Measurements from ENCODE around the gene EVA1B.

The EVA1B gene

DNA sequence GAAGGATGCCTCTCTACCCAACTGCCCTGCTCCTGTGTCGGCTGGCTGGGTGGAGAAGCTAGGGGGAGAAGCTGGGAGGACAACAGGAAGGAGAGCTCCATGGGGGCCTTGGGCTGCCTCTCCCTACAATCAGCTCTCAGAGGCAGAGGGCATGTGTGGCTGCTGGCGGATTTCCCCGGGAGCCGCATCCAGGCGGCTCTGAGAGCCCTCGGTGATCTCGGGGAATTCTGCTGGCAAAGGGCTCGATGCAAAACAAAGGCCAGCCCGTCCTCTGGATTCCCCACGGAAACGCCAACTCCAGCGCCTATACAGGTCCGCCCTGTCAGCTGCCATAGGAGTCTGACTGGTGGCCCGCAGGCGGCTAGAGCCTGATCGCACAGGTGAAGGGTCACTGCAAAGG lies 26.4 kb upstream of the EVA1B start:
- no peak for DNase-seq (ENCODE audit: low read depth, low spot score)
- H3K4me3 ChIP-seq (ENCODE audit: low read depth, low read length): no peak overlapping the region
- POLR2A ChIA-PET: interaction anchor here (0.6 to 5.4 kb wide), 4 partner anchors 28 to 37 kb away, joined by 4 to 44 read pairs (median 8); no protein-coding TSS in a partner anchor
- CTCF ChIA-PET: interaction anchor here (1.1 to 5.4 kb wide), 6 partner anchors 8 to 72 kb away, joined by 3 to 30 read pairs (median 6); partner anchors contain the start of gene EVA1B
- TF ChIP-seq, protein P1, sequence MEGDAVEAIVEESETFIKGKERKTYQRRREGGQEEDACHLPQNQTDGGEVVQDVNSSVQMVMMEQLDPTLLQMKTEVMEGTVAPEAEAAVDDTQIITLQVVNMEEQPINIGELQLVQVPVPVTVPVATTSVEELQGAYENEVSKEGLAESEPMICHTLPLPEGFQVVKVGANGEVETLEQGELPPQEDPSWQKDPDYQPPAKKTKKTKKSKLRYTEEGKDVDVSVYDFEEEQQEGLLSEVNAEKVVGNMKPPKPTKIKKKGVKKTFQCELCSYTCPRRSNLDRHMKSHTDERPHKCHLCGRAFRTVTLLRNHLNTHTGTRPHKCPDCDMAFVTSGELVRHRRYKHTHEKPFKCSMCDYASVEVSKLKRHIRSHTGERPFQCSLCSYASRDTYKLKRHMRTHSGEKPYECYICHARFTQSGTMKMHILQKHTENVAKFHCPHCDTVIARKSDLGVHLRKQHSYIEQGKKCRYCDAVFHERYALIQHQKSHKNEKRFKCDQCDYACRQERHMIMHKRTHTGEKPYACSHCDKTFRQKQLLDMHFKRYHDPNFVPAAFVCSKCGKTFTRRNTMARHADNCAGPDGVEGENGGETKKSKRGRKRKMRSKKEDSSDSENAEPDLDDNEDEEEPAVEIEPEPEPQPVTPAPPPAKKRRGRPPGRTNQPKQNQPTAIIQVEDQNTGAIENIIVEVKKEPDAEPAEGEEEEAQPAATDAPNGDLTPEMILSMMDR (IDR thresholded peaks at IDR 0.05; ENCODE audit: insufficient read depth, low read length, missing control alignments): no peak

DNA sequence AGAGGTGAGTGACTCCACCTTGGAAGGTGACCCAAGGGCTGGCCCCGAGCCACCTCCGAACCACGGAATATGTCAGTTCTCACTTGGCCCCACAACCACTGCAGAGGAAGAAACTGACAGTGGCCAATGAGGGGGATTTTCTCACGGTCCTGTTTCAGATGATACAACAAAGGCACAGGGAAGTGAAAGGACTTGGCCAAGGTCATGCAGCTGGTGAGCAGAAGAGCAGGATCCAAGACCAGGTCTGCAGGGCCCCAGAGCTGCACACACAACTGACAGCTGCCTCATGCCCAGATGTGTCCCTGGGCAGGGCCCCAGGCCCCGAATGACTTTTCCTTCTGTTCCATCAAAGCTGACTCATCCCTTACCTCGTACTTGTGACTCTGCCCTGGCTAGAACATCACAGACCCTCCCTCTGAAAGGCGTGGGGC lies 25.8 kb upstream of the EVA1B start:
- TF ChIP-seq, protein P1 (IDR thresholded peaks at IDR 0.05; ENCODE audit: insufficient read depth, low read length, missing control alignments): no peak
- POLR2A ChIA-PET: interaction anchor here (2.2 to 5.4 kb wide), 3 partner anchors 28 to 38 kb away, joined by 5 to 44 read pairs (median 12); no protein-coding TSS in a partner anchor
- H3K4me3 ChIP-seq (ENCODE audit: low read depth, low read length): no peak overlapping the region
- DNase-seq (ENCODE audit: low read depth, low spot score): no peak
- CTCF ChIA-PET: interaction anchor here (0.9 to 5.4 kb wide), 3 partner anchors 7 to 70 kb away, joined by 4 to 30 read pairs (median 29); no protein-coding TSS in a partner anchor

DNA sequence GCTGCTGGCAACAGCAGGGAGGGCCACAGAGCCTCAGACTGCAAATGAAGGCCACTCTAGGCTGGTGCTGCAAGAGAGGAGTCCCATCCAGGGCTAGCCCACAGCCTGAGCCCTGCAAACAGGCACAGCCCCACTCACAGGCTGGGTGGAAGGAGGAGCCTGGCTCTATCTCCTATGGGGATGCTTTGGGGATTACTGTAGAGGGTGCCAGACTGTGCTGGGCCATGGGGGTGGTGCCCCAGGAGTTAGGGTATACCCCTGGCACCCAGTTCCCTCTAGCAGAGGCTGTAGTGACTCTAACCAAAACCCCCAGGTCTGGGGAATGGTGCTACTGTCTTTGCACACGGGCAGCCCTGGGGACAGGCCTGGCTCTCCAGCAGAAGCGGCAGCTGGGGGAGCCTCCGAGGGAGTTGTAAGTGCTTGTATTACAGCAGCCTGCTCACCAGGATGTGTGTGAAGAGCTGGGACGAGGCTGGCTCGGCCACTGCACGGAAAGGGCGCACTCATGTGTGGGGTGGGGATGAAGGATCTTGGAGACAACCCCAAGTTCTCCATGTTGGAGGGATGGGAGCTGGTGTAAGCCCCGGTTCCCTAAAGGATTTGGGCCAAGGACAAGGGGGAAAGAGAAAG lies 23.4 kb upstream of the EVA1B start:
- no peak overlapping the region for H3K4me3 ChIP-seq (ENCODE audit: low read depth, low read length)
- ChIA-PET POLR2A (interaction anchor here (0.7 kb wide), 1 partner anchor 19 kb away, joined by 3 read pairs; no protein-coding TSS in a partner anchor), CTCF (interaction anchor here (1.2 kb wide), 1 partner anchor 74 kb away, joined by 3 read pairs; no protein-coding TSS in a partner anchor)
- DNase-seq (ENCODE audit: low read depth, low spot score): no peak
- TF ChIP-seq, protein P1 (IDR thresholded peaks at IDR 0.05; ENCODE audit: insufficient read depth, low read length, missing control alignments): no peak

DNA sequence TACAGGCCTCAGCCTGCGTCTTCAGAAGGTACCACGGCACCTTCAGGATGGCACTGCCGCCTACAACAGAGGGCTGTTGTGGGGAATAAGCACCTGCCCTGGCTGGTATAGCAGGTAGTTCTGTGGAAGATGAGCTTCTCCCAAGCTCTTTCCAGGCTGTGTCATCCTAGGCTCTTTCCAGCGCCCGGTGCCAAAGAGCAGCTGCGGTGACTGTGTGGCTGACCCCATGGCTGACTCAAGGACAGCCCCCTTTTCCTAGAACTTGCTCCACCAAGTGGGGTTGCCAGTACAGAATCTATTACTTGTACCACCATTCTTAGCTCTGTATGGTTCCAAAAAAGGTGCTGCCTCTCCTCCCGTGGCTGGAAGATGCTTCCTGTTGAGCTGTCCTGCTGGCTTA lies 21.9 kb upstream of the EVA1B start:
- POLR2A ChIA-PET: interaction anchor here (1.2 kb wide), 1 partner anchor 41 kb away, joined by 3 read pairs; no protein-coding TSS in a partner anchor
- no peak for DNase-seq (ENCODE audit: low read depth, low spot score)
- H3K4me3 ChIP-seq (ENCODE audit: low read depth, low read length): no peak overlapping the region
- TF ChIP-seq, protein P1 (IDR thresholded peaks at IDR 0.05; ENCODE audit: insufficient read depth, low read length, missing control alignments): no peak
- CTCF ChIA-PET: interaction anchor here (1.0 to 2.5 kb wide), 4 partner anchors 11 to 77 kb away, joined by 3 to 11 read pairs (median 5); no protein-coding TSS in a partner anchor

DNA sequence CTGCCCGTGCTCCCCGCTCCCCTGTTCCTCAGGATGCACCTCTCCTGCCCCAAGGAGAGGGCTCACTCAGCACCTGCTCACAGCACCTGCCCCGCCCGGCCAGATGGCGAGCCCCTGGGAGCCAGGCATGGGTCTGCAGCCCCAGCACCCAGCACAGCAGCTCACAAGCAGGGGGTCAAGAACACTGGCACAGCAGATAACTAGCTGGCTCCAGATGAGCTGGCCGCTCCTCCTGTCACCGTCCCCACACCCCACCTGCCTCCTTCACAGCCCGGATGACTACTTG lies 20.9 kb upstream of the EVA1B start:
- TF ChIP-seq, protein P1 (IDR thresholded peaks at IDR 0.05; ENCODE audit: insufficient read depth, low read length, missing control alignments): no peak
- no peak for DNase-seq (ENCODE audit: low read depth, low spot score)
- ChIA-PET CTCF (interaction anchor here (1.2 to 4.0 kb wide), 6 partner anchors 8 to 78 kb away, joined by 4 to 54 read pairs (median 8); partner anchors contain the start of gene LSM10), POLR2A (no interaction called here)
- H3K4me3 ChIP-seq (ENCODE audit: low read depth, low read length): no peak overlapping the region

DNA sequence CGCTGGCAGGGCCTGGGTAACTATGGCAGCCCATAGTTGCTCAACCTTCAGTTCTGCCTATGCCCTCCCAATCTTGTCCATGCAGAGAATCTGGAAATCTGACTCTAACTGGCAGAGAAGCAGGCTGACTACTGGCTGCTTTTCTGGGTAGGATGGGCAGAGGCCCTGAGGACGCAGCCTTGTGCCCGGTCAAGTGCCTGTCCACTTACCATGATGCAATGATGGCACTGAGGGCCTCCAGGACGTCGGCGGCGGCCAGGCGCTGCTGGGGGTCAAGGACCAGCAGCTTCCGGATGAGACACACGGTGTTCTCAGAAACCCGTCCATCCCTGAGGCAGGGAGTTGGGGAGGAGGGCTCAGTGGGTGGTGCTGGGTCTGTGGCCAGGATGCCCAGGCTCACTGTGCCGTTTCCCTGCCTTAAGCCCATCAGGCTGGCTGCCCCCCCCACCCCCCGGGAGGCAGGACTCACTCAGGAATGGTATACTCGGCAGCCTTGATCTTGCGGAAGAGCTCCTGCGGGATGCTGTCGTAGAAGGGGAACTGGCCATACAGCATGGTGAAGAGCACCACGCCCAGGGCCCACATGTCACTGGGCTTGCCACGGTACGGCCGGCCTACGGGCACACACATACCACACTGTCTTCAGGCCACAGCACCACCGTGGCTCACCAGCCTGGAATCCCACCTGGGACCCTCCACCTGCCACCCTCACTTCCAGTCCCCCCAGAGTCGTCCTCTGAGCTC lies 20.4 kb upstream of the EVA1B start:
- DNase-seq (ENCODE audit: low read depth, low spot score): no peak
- TF ChIP-seq, protein P1 (IDR thresholded peaks at IDR 0.05; ENCODE audit: insufficient read depth, low read length, missing control alignments): no peak
- ChIA-PET POLR2A (interaction anchor here (1.1 to 1.6 kb wide), 2 partner anchors 22 to 43 kb away, joined by 3 to 11 read pairs; no protein-coding TSS in a partner anchor), CTCF (interaction anchor here (1.2 to 4.4 kb wide), 12 partner anchors 8 to 79 kb away, joined by 4 to 75 read pairs (median 20); partner anchors contain the start of genes LSM10 and STK40)
- no peak overlapping the region for H3K4me3 ChIP-seq (ENCODE audit: low read depth, low read length)
